Naive B cell (primary cell): Measurements from ENCODE around the gene GRIN2A. TPM values are rescaled to one million over a fixed set of nuclear protein-coding genes. Genes with fewer than 3 reads are reported as not detected.

Experiments used
- ATAC-seq, 2 donors: fragments of 150-1000 bp; cut with Tn5 transposase; 2 replicates each; pipeline ENCODE4 v1.10.0; 2021; ENCODE audit warnings: low read depth in 2 of 2, mild to moderate bottlenecking in 2 of 2, moderate library complexity in 2 of 2
- DNase-seq: peaks from one replicate; pipeline ENCODE4 v3.0.0; 2022
- H3K27ac Mint-ChIP-seq, 6 donors: one replicate each; pipeline ENCODE4 v1.8.0; 2020 to 2022; ENCODE audit warnings: mild to moderate bottlenecking in 6 of 6, mixed read lengths in 6 of 6, moderate library complexity in 5 of 6, inconsistent platforms in 2 of 6
- H3K27me3 Mint-ChIP-seq, 3 donors: one replicate each; pipeline ENCODE4 v1.8.0; 2021 to 2022; ENCODE audit warnings: mixed read lengths in 3 of 3, mild to moderate bottlenecking in 1 of 3
- H3K36me3 Mint-ChIP-seq, 2 donors: one replicate each; pipeline ENCODE4 v1.8.0; 2020 to 2022; ENCODE audit warnings: mixed read lengths in 2 of 2, inconsistent platforms in 1 of 2, mild to moderate bottlenecking in 1 of 2
- H3K4me1 Mint-ChIP-seq, 3 donors: one replicate each; pipeline ENCODE4 v1.8.0; 2020 to 2022; ENCODE audit warnings: mixed read lengths in 3 of 3, inconsistent platforms in 1 of 3, mild to moderate bottlenecking in 1 of 3, moderate library complexity in 1 of 3
- H3K4me3 Mint-ChIP-seq, 8 donors: one replicate each; pipeline ENCODE4 v1.8.0; 2020 to 2022; ENCODE audit warnings: mild to moderate bottlenecking in 8 of 8, mixed read lengths in 8 of 8, moderate library complexity in 8 of 8, inconsistent platforms in 2 of 8
- H3K9me3 Mint-ChIP-seq, 7 donors: one replicate each; pipeline ENCODE4 v1.8.0; 2020 to 2022; ENCODE audit warnings: mixed read lengths in 7 of 7, mild to moderate bottlenecking in 5 of 7, inconsistent platforms in 2 of 7, moderate library complexity in 1 of 7
- polyA plus RNA-seq, 6 donors: library from polyadenylated mRNA; unstranded; fragments of 300-500 nt; fragmentation: Illumina TruSeq; gene quantifications; one replicate each; pipeline ENCODE4 v1.2.3, GENCODE V29; 2021; ENCODE audit warnings: low read depth in 6 of 6

Gene GRIN2A
- polyA plus RNA-seq, 6 donors from 2014 or later, result 0.04 to 0.53 (median 0.17) TPM; not detected in 3

GRCh38 chr16:9802160-9802559 is 380.1 kb downstream of the GRIN2A start:
- H3K36me3 Mint-ChIP-seq, result peaks cover 4 to 8% of the 10 kb centered on the region in 2 donors
- peaks cover 0 to 8% (median 0%) of the 10 kb centered on the region in 3 donors for H3K27me3 Mint-ChIP-seq
- no peaks in the 10 kb centered on the region for H3K4me1 Mint-ChIP-seq
- ATAC-seq (no peak), DNase-seq (no peak)
- H3K27ac Mint-ChIP-seq, result no peak overlapping the region
- peaks cover 3 to 18% (median 6%) of the 10 kb centered on the region in 7 donors for H3K9me3 Mint-ChIP-seq
- H3K4me3 Mint-ChIP-seq, result no peak overlapping the region

- no peak overlapping the region for H3K4me3 Mint-ChIP-seq
- peaks cover 0 to 13% (median 0%) of the 10 kb centered on the region in 3 donors for H3K27me3 Mint-ChIP-seq
- no peak overlapping the region for H3K27ac Mint-ChIP-seq
- H3K4me1 Mint-ChIP-seq, result no peaks in the 10 kb centered on the region
- H3K9me3 Mint-ChIP-seq, result peaks cover 2 to 17% (median 5%) of the 10 kb centered on the region in 7 donors
- ATAC-seq, result no peak
- no peak for DNase-seq
- peaks cover 4 to 6% of the 10 kb centered on the region in 2 donors for H3K36me3 Mint-ChIP-seq
These were observed 380.6 kb downstream of the GRIN2A start for GRCh38 chr16:9801651-9802050.

- DNase-seq (no peak), ATAC-seq (no peak)
- peaks cover 0 to 11% (median 0%) of the 10 kb centered on the region in 7 donors for H3K9me3 Mint-ChIP-seq
- no peaks in the 10 kb centered on the region for H3K4me1 Mint-ChIP-seq
- peaks cover 0 to 4% of the 10 kb centered on the region in 2 donors for H3K36me3 Mint-ChIP-seq
- peaks cover 0 to 16% (median 0%) of the 10 kb centered on the region in 3 donors for H3K27me3 Mint-ChIP-seq
- H3K4me3 Mint-ChIP-seq, result no peak overlapping the region
- no peak overlapping the region for H3K27ac Mint-ChIP-seq
These were observed 382.0 kb downstream of the GRIN2A start for GRCh38 chr16:9800186-9800738.

GRCh38 chr16:9798952-9799580 is 383.2 kb downstream of the GRIN2A start:
- no peak for DNase-seq
- Mint-ChIP-seq H3K27me3 (peaks cover 0 to 16% (median 0%) of the 10 kb centered on the region in 3 donors), H3K27ac (no peak overlapping the region), H3K4me3 (no peak overlapping the region), H3K36me3 (peaks cover 0 to 4% of the 10 kb centered on the region in 2 donors), H3K4me1 (no peaks in the 10 kb centered on the region), H3K9me3 (peaks cover 0 to 11% (median 2%) of the 10 kb centered on the region in 7 donors)
- no peak for ATAC-seq

- Mint-ChIP-seq H3K4me3 (no peak overlapping the region), H3K27me3 (peaks cover 0 to 16% (median under 1%) of the 10 kb centered on the region in 3 donors), H3K4me1 (no peaks in the 10 kb centered on the region), H3K36me3 (peaks cover 0 to 4% of the 10 kb centered on the region in 2 donors), H3K9me3 (peaks cover 0 to 11% (median 2%) of the 10 kb centered on the region in 7 donors), H3K27ac (no peak overlapping the region)
- ATAC-seq (no peak), DNase-seq (no peak)
These were observed 383.8 kb downstream of the GRIN2A start for GRCh38 chr16:9798474-9798873.

- no peaks in the 10 kb centered on the region for H3K4me1 Mint-ChIP-seq
- no peak overlapping the region for H3K4me3 Mint-ChIP-seq
- ATAC-seq (no peak), DNase-seq (no peak)
- H3K9me3 Mint-ChIP-seq, result peaks cover 0 to 9% (median 2%) of the 10 kb centered on the region in 7 donors
- no peak overlapping the region for H3K27ac Mint-ChIP-seq
- H3K36me3 Mint-ChIP-seq, result peaks cover 0 to 4% of the 10 kb centered on the region in 2 donors
- peaks cover 0 to 16% (median 5%) of the 10 kb centered on the region in 3 donors for H3K27me3 Mint-ChIP-seq
These were observed 384.9 kb downstream of the GRIN2A start for GRCh38 chr16:9797306-9797705.

- no peak for ATAC-seq
- Mint-ChIP-seq H3K4me1 (no peaks in the 10 kb centered on the region), H3K27ac (no peak overlapping the region), H3K36me3 (no peaks in the 10 kb centered on the region), H3K27me3 (peaks cover 7 to 19% (median 10%) of the 10 kb centered on the region in 3 donors), H3K4me3 (no peak overlapping the region), H3K9me3 (peaks cover 0 to 6% (median 0%) of the 10 kb centered on the region in 7 donors)
- DNase-seq, result no peak
These were observed 388.6 kb downstream of the GRIN2A start for GRCh38 chr16:9793623-9794022.

- Mint-ChIP-seq H3K27ac (no peak overlapping the region), H3K4me1 (no peaks in the 10 kb centered on the region), H3K36me3 (no peaks in the 10 kb centered on the region), H3K27me3 (peaks cover 10 to 12% (median 11%) of the 10 kb centered on the region in 3 donors), H3K4me3 (no peak overlapping the region), H3K9me3 (peaks cover 0 to 6% (median 0%) of the 10 kb centered on the region in 7 donors)
- DNase-seq (no peak), ATAC-seq (no peak)
These were observed 390.7 kb downstream of the GRIN2A start for GRCh38 chr16:9791556-9791955.

GRCh38 chr16:9790199-9790598 is 392.0 kb downstream of the GRIN2A start:
- no peaks in the 10 kb centered on the region for H3K4me1 Mint-ChIP-seq
- no peak for ATAC-seq
- H3K9me3 Mint-ChIP-seq, result peaks cover 0 to 6% (median 0%) of the 10 kb centered on the region in 7 donors
- H3K27me3 Mint-ChIP-seq, result peaks cover 9 to 12% (median 10%) of the 10 kb centered on the region in 3 donors
- DNase-seq, result no peak
- H3K36me3 Mint-ChIP-seq, result no peaks in the 10 kb centered on the region
- no peak overlapping the region for H3K27ac Mint-ChIP-seq
- no peak overlapping the region for H3K4me3 Mint-ChIP-seq

GRCh38 chr16:9787717-9788116 is 394.5 kb downstream of the GRIN2A start:
- peaks cover 5 to 18% (median 9%) of the 10 kb centered on the region in 3 donors for H3K27me3 Mint-ChIP-seq
- ATAC-seq, result no peak
- H3K9me3 Mint-ChIP-seq, result peaks cover 0 to 5% (median 0%) of the 10 kb centered on the region in 7 donors
- H3K4me3 Mint-ChIP-seq, result no peak overlapping the region
- no peak overlapping the region for H3K27ac Mint-ChIP-seq
- H3K4me1 Mint-ChIP-seq, result no peaks in the 10 kb centered on the region
- no peak for DNase-seq
- no peaks in the 10 kb centered on the region for H3K36me3 Mint-ChIP-seq

GRCh38 chr16:9780831-9781230 is 401.4 kb downstream of the GRIN2A start:
- no peak for ATAC-seq
- H3K27me3 Mint-ChIP-seq, result peaks cover 4 to 16% (median 6%) of the 10 kb centered on the region in 3 donors
- H3K4me3 Mint-ChIP-seq, result no peak overlapping the region
- no peak for DNase-seq
- no peaks in the 10 kb centered on the region for H3K4me1 Mint-ChIP-seq
- peaks cover 0 to 5% (median 2%) of the 10 kb centered on the region in 7 donors for H3K9me3 Mint-ChIP-seq
- no peak overlapping the region for H3K27ac Mint-ChIP-seq
- H3K36me3 Mint-ChIP-seq, result no peaks in the 10 kb centered on the region

- H3K27ac Mint-ChIP-seq, result no peak overlapping the region
- no peak for ATAC-seq
- H3K4me1 Mint-ChIP-seq, result no peaks in the 10 kb centered on the region
- H3K27me3 Mint-ChIP-seq, result peaks cover 4 to 16% (median 5%) of the 10 kb centered on the region in 3 donors
- H3K9me3 Mint-ChIP-seq, result peaks cover 0 to 5% (median 2%) of the 10 kb centered on the region in 7 donors
- H3K4me3 Mint-ChIP-seq, result no peak overlapping the region
- DNase-seq, result no peak
- no peaks in the 10 kb centered on the region for H3K36me3 Mint-ChIP-seq
These were observed 403.4 kb downstream of the GRIN2A start for GRCh38 chr16:9778849-9779248.

- H3K36me3 Mint-ChIP-seq, result no peaks in the 10 kb centered on the region
- no peak overlapping the region for H3K4me3 Mint-ChIP-seq
- H3K27ac Mint-ChIP-seq, result no peak overlapping the region
- no peaks in the 10 kb centered on the region for H3K4me1 Mint-ChIP-seq
- ATAC-seq (no peak), DNase-seq (no peak)
- peaks cover 0 to 7% (median 3%) of the 10 kb centered on the region in 7 donors for H3K9me3 Mint-ChIP-seq
- peaks cover 0 to 24% (median 4%) of the 10 kb centered on the region in 3 donors for H3K27me3 Mint-ChIP-seq
These were observed 406.2 kb downstream of the GRIN2A start for GRCh38 chr16:9775998-9776397.

GRCh38 chr16:9773289-9773688 is 408.9 kb downstream of the GRIN2A start:
- Mint-ChIP-seq H3K36me3 (no peaks in the 10 kb centered on the region), H3K4me1 (no peaks in the 10 kb centered on the region), H3K4me3 (no peak overlapping the region), H3K27me3 (peaks cover 0 to 15% (median 0%) of the 10 kb centered on the region in 3 donors), H3K27ac (no peak overlapping the region), H3K9me3 (peaks cover 0 to 7% (median 3%) of the 10 kb centered on the region in 7 donors)
- DNase-seq (no peak), ATAC-seq (no peak)
